Omental fat pad (tissue), 4 donors: ENCODE results near the gene ZNF688. TPM values are rescaled to one million over a fixed set of nuclear protein-coding genes. Genes with fewer than 3 reads are reported as not detected.
"Not testable (repeated sequence)": the region's sequence is repeated elsewhere in the genome, so short reads cannot be mapped to it uniquely, and the experiment has no call there.

ENCODE experiments used
- ATAC-seq: fragments of 150-250 bp; one replicate; pipeline ENCODE4 v1.9.1; 2016; ENCODE audit warnings: mild to moderate bottlenecking, moderate library complexity; ENCODE audit not compliant: low FRiP score
- DNase-seq: peaks from one replicate; pipeline ENCODE4 v3.0.0-alpha.2; 2019; ENCODE audit warnings: low spot score
- total RNA-seq, 4 donors: library from RNA; depleted of rRNA; stranded (reverse); fragments of >200 nt; gene quantifications; one replicate each; pipeline ENCODE4 v1.1.0, GENCODE V29; 2016
- TF ChIP-seq, protein P1 (sequence below), 3 donors: fragments of 450-650 bp; IDR thresholded peaks; one replicate each; pipeline ENCODE4 v1.5.1; 2016 to 2017; ENCODE audit warnings: antibody characterized with exemption in 3 of 3, mild to moderate bottlenecking in 3 of 3, moderate library complexity in 2 of 3

Gene ZNF688
- total RNA-seq, 4 donors from 2014 or later = 7.4 to 24.0 (median 13.3) TPM

DNA sequence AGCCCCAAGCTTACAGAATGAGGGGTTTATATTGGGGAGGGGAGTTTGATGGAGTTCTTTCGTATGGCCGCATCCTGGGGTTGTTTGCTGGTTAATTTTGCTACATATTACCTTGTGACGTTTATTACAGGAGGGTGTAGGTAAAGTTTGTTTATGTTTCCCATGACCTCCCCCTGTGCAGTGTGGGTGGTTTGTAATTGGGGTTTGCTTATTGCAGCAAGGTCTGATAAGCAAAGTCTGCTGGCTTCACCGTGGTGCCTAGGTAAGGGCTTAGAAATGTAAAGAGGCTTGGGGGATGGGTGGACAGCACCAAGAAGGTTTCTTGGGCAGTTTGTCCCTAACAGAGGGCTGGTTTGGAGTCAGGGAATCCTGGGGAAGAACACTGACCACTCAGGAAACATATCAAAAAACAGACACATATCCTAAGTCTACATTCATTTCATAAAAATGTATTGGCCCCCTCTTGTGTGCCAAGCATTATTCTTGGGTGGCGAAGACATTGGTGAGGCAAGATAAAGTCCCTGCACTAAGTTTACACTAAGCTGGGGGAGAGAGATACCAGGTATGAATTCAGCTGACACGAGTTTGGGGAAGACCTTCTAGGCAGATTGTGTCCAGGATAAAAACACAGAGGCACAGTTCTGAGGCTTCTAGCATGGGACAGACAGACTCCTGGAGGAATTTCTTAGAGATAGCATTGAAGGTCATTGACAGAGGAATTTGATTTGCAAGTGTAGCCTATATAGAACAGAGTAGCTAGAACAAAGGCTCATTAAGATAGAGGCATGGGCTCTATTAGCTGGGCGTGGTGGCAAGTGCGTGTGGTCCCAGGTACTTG lies 22.9 kb downstream of the ZNF688 start:
- no peak for ATAC-seq
- TF ChIP-seq, protein P1, sequence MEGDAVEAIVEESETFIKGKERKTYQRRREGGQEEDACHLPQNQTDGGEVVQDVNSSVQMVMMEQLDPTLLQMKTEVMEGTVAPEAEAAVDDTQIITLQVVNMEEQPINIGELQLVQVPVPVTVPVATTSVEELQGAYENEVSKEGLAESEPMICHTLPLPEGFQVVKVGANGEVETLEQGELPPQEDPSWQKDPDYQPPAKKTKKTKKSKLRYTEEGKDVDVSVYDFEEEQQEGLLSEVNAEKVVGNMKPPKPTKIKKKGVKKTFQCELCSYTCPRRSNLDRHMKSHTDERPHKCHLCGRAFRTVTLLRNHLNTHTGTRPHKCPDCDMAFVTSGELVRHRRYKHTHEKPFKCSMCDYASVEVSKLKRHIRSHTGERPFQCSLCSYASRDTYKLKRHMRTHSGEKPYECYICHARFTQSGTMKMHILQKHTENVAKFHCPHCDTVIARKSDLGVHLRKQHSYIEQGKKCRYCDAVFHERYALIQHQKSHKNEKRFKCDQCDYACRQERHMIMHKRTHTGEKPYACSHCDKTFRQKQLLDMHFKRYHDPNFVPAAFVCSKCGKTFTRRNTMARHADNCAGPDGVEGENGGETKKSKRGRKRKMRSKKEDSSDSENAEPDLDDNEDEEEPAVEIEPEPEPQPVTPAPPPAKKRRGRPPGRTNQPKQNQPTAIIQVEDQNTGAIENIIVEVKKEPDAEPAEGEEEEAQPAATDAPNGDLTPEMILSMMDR (IDR thresholded peaks at IDR 0.05) = no peak

DNA sequence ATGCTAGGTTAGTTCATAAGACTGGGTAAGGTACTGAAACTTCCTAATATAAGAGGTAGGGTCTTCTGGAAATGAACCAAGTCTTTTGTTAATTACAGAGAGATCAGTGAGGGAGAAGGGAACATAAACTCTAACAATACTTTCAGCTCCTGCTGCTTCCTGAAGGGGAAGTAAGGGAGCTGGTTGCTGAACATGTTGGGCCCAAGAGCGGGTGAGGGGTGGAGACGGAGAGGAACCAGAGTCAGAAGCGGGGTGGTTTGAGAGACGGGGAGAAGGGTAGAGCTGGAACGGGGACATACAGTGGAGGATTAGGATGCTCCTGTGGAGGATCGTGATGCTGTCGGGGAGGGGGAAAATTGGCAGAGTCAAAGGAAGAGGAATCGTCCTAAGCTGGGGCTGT lies 25.4 kb downstream of the ZNF688 start:
- DNase-seq = no peak
- TF ChIP-seq, protein P1 (IDR thresholded peaks at IDR 0.05) = no peak
- ATAC-seq = no peak

More for the DNA sequence above, 22.9 kb downstream of the ZNF688 start:
- no peak for DNase-seq

- ATAC-seq (no peak), DNase-seq (no peak)
- TF ChIP-seq, protein P1 (IDR thresholded peaks at IDR 0.05) = no peak
These were observed 28.4 kb downstream of the ZNF688 start for GRCh38 chr16:30543067-30543466.

GRCh38 chr16:30541502-30542329 lies 29.8 kb downstream of the ZNF688 start:
- no peak for DNase-seq
- peak; percentile 59 for ATAC-seq
- TF ChIP-seq, protein P1 (IDR thresholded peaks at IDR 0.05) = no peak

GRCh38 chr16:30540916-30541464 lies 30.5 kb downstream of the ZNF688 start:
- not testable (repeated sequence) for DNase-seq, ATAC-seq

GRCh38 chr16:30539986-30540526 lies 31.5 kb downstream of the ZNF688 start:
- not testable (repeated sequence) for DNase-seq, ATAC-seq

DNA sequence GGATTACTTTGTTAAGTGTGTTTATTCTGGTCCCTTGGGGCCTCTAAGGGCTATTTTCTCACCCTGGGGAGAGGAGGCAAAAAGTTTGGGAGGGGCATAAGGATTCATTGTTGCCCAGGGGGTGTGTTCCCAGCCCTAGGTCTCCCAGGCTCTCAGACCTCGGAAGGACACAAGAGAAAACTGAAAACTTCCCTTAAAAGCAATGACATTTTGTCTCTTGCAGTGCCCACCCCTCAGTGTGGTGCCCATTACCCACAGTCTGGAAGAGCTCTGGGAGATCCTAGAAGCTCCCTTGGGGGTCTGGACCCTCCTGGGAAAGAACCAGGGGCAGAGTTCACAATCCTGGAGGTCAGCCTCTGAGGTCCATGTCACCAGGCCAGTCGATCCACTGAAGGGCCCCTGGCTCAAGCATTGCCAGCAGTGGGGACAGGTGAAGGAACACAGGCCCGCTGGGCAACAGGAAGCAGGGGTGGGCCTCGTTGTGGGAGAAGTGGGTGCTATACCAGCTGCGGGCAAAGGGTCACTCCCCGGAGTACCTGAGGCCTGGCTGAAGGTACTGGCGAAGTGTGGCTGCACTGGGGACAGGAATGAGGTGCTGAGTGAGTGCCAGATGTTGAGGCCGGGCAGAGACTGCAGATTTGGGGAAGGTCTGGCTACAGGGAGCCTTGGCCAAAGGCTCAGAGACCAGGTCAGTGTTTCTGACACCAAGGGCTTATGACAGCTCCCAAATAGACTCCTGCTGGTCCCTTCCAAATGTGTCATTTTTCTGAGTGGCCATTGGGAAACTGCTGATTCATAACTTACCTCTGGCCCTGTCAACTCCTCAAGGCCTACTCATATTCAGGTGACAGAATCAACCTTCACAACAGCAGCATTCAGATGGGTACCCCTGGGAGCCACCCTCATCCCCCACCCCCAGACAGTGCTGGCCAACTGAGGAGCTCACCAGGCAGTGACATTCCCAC lies 32.2 kb downstream of the ZNF688 start:
- TF ChIP-seq, protein P1 (IDR thresholded peaks at IDR 0.05) = no peak
- ATAC-seq = no peak
- DNase-seq = no peak

- not testable (repeated sequence) for ATAC-seq, DNase-seq
These were observed 35.0 kb downstream of the ZNF688 start for GRCh38 chr16:30536391-30537024.
